OCI-LY1 (cell line): ENCODE data around the gene CUBN.
"Not testable (repeated sequence)": the region's sequence is repeated elsewhere in the genome, so short reads cannot be mapped to it uniquely, and the experiment has no call there.

Experiments used
- H2AFZ ChIP-seq: fragments of 200-600 bp; sonication (generic), shearing (Covaris generic); 2 replicates; pipeline ENCODE4 v1.6.0; 2014; ENCODE audit warnings: antibody characterized with exemption, mild to moderate bottlenecking, low read length
- H3F3A ChIP-seq: fragments of 200-600 bp; sonication (generic), shearing (Covaris generic); 2 replicates; pipeline ENCODE4 v1.6.0; 2014; ENCODE audit warnings: mild to moderate bottlenecking, antibody characterized with exemption, low read length, moderate library complexity; ENCODE audit not compliant: insufficient read depth
- H3K27ac ChIP-seq: fragments of 200-600 bp; sonication (generic); 2 replicates; pipeline ENCODE4 v1.5.1; 2014; ENCODE audit warnings: low read length, mixed run types, mild to moderate bottlenecking, low read depth; ENCODE audit not compliant: poor library complexity, severe bottlenecking
- H3K27me3 ChIP-seq: fragments of 200-600 bp; sonication (generic); 2 replicates; pipeline ENCODE4 v1.6.0; 2014; ENCODE audit warnings: antibody characterized with exemption, mild to moderate bottlenecking, low read length, moderate library complexity; ENCODE audit not compliant: insufficient read depth
- H3K36me3 ChIP-seq: fragments of 200-600 bp; sonication (generic); 2 replicates; pipeline ENCODE4 v1.6.1; 2014; ENCODE audit warnings: mild to moderate bottlenecking, antibody characterized with exemption, low read length, moderate library complexity, mixed read lengths; ENCODE audit not compliant: insufficient read depth
- H3K4me1 ChIP-seq: fragments of 200-600 bp; sonication (generic); 2 replicates; pipeline ENCODE4 v1.5.1; 2014; ENCODE audit warnings: mild to moderate bottlenecking, low read length, moderate library complexity; ENCODE audit not compliant: insufficient read depth, severe bottlenecking
- H3K4me2 ChIP-seq: fragments of 200-600 bp; sonication (generic), shearing (Covaris generic); 2 replicates; pipeline ENCODE4 v1.6.1; 2014; ENCODE audit warnings: low read length
- H3K4me3 ChIP-seq: fragments of 200-600 bp; sonication (generic); 2 replicates; pipeline ENCODE4 v1.5.1; 2014; ENCODE audit warnings: low read length, low read depth, mild to moderate bottlenecking, mixed read lengths; ENCODE audit not compliant: poor library complexity, severe bottlenecking
- H3K79me2 ChIP-seq: fragments of 200-600 bp; shearing (Covaris generic); 2 replicates; pipeline ENCODE4 v1.6.1; 2016; ENCODE audit warnings: mixed run types, low read length, mixed read lengths; ENCODE audit not compliant: insufficient read depth
- H3K9ac ChIP-seq: fragments of 200-600 bp; sonication (generic), shearing (Covaris generic); 2 replicates; pipeline ENCODE4 v1.6.1; 2014; ENCODE audit warnings: mild to moderate bottlenecking, low read length, mixed read lengths
- H3K9me2 ChIP-seq: fragments of 200-600 bp; sonication (generic), shearing (Covaris generic); 2 replicates; pipeline ENCODE4 v1.6.1; 2014; ENCODE audit warnings: low read depth, mild to moderate bottlenecking, low read length, mixed read lengths
- H3K9me3 ChIP-seq: fragments of 200-600 bp; shearing (Covaris generic); 2 replicates; pipeline ENCODE4 v1.6.1; 2014; ENCODE audit warnings: low read length, mixed read lengths
- H4K20me1 ChIP-seq: fragments of 200-600 bp; sonication (generic), shearing (Covaris generic); 2 replicates; pipeline ENCODE4 v1.6.0; 2016; ENCODE audit warnings: mild to moderate bottlenecking, low read length; ENCODE audit not compliant: insufficient read depth
- CTCF ChIP-seq: fragments of 200-600 bp; sonication (generic), shearing (Covaris generic); IDR thresholded peaks from 2 replicates; pipeline ENCODE4 v1.5.1; 2017; ENCODE audit warnings: mild to moderate bottlenecking, antibody characterized with exemption, low read length, moderate library complexity, mixed read lengths
- EZH2 ChIP-seq: fragments of 200-600 bp; sonication (generic), shearing (Covaris generic); IDR thresholded peaks from 2 replicates; pipeline ENCODE4 v1.8.0; 2017; ENCODE audit warnings: borderline replicate concordance, mixed run types, mild to moderate bottlenecking, antibody characterized with exemption, low read length, moderate library complexity, mixed read lengths

Gene CUBN

GRCh38 chr10:17115683-17116082 lies 13.9 kb downstream of the CUBN start:
- Histone ChIP-seq H3F3A (no peaks in the 10 kb centered on the region), H3K4me1 (no peaks in the 10 kb centered on the region), H3K4me2 (no peak overlapping the region), H4K20me1 (no peaks in the 10 kb centered on the region), H3K9me3 (no peaks in the 10 kb centered on the region), H2AFZ (no peak overlapping the region), H3K9ac (no peak overlapping the region), H3K9me2 (no peaks in the 10 kb centered on the region), H3K79me2 (no peaks in the 10 kb centered on the region), H3K27me3 (no peaks in the 10 kb centered on the region), H3K36me3 (no peaks in the 10 kb centered on the region), H3K27ac (no peak overlapping the region), H3K4me3 (no peak overlapping the region)
- no peak for TF ChIP-seq EZH2
- TF ChIP-seq CTCF, result no peak

GRCh38 chr10:17114878-17115444 lies 14.7 kb downstream of the CUBN start:
- not testable (repeated sequence) for H3F3A ChIP-seq, H3K27me3 ChIP-seq, H3K9me3 ChIP-seq, H3K4me2 ChIP-seq, H3K27ac ChIP-seq, H3K36me3 ChIP-seq, H3K9ac ChIP-seq, H2AFZ ChIP-seq, H3K4me1 ChIP-seq, H3K4me3 ChIP-seq, H4K20me1 ChIP-seq, H3K79me2 ChIP-seq, H3K9me2 ChIP-seq

GRCh38 chr10:17113889-17114540 lies 15.6 kb downstream of the CUBN start:
- Histone ChIP-seq H3K27ac (no peak overlapping the region), H2AFZ (no peak overlapping the region)

More at GRCh38 chr10:17113889-17114540, 15.6 kb downstream of the CUBN start:
- Histone ChIP-seq H3K4me2 (no peak overlapping the region), H3K9me3 (no peaks in the 10 kb centered on the region), H3K27me3 (no peaks in the 10 kb centered on the region), H3K9me2 (no peaks in the 10 kb centered on the region), H3K79me2 (no peaks in the 10 kb centered on the region), H3K36me3 (no peaks in the 10 kb centered on the region), H3F3A (no peaks in the 10 kb centered on the region), H3K4me3 (no peak overlapping the region), H4K20me1 (no peaks in the 10 kb centered on the region), H3K9ac (no peak overlapping the region), H3K4me1 (no peaks in the 10 kb centered on the region)
- TF ChIP-seq CTCF (no peak), EZH2 (no peak)
